Muscle layer of duodenum (tissue), 2 donors: ENCODE measurements around the gene PIGQ.

ENCODE experiments used
- H3K27ac ChIP-seq: one replicate; pipeline ENCODE4 v1.7.0; 2013; ENCODE audit warnings: mild to moderate bottlenecking, low read length
- H3K27me3 ChIP-seq: one replicate; pipeline ENCODE4 v1.7.0; 2013; ENCODE audit warnings: low read depth, mild to moderate bottlenecking, control low read depth, low read length
- H3K36me3 ChIP-seq, 2 donors: one replicate each; pipeline ENCODE4 v1.7.0; 2013; ENCODE audit warnings: low read length in 2 of 2, control low read depth in 1 of 2, mild to moderate bottlenecking in 1 of 2; ENCODE audit not compliant: insufficient read depth in 2 of 2, control insufficient read depth in 1 of 2
- H3K4me1 ChIP-seq, 2 donors: one replicate each; pipeline ENCODE4 v1.7.0; 2013; ENCODE audit warnings: low read length in 2 of 2, mild to moderate bottlenecking in 2 of 2, control low read depth in 1 of 2, moderate library complexity in 1 of 2; ENCODE audit not compliant: insufficient read depth in 2 of 2, control insufficient read depth in 1 of 2
- H3K4me3 ChIP-seq, 2 donors: one replicate each; pipeline ENCODE4 v1.7.0; 2013; ENCODE audit warnings: low read length in 2 of 2, low read depth in 1 of 2, mild to moderate bottlenecking in 1 of 2
- H3K9me3 ChIP-seq, 2 donors: one replicate each; pipeline ENCODE4 v1.7.0; 2013; ENCODE audit warnings: low read length in 2 of 2, control low read depth in 1 of 2, mild to moderate bottlenecking in 1 of 2; ENCODE audit not compliant: control insufficient read depth in 1 of 2
- donor health status: healthy.

The PIGQ gene

GRCh38 chr16:559411-560203, 10.2 kb upstream of the PIGQ start:
- no peak overlapping the region for H3K4me3 ChIP-seq
- no peak overlapping the region for H3K27ac ChIP-seq
- H3K27me3 ChIP-seq: no peaks in the 10 kb centered on the region
- H3K36me3 ChIP-seq: no peaks in the 10 kb centered on the region
- H3K9me3 ChIP-seq: no peaks in the 10 kb centered on the region
- H3K4me1 ChIP-seq: peaks cover 0 to 4% of the 10 kb centered on the region in 2 donors

- Histone ChIP-seq H3K27ac (no peak within 1 kb of the TSS), H3K4me3 (no peak within 1 kb of the TSS), H3K27me3 (no peaks in the 10 kb centered on the region)
Observed at GRCh38 chr16:560204-560700, 9.5 kb upstream of the PIGQ start, which contains the start of gene PRR35. TSS of gene PRR35 (plus strand) at chr16:560394. CDS start at chr16:563295, 2,901 bp downstream.

GRCh38 chr16:560701-561412, 8.9 kb upstream of the PIGQ start:
- H3K9me3 ChIP-seq: no peaks in the 10 kb centered on the region
- peaks cover 0 to 6% of the 10 kb centered on the region in 2 donors for H3K4me1 ChIP-seq
- no peaks in the 10 kb centered on the region for H3K36me3 ChIP-seq
- H3K27me3 ChIP-seq: no peaks in the 10 kb centered on the region
- H3K27ac ChIP-seq: no peak overlapping the region
- no peak overlapping the region for H3K4me3 ChIP-seq

More at GRCh38 chr16:560204-560700, 9.5 kb upstream of the PIGQ start, which contains the start of gene PRR35:
- no peaks in the 10 kb centered on the region for H3K9me3 ChIP-seq
- H3K36me3 ChIP-seq: no peaks in the 10 kb centered on the region
- peaks cover 0 to 4% of the 10 kb centered on the region in 2 donors for H3K4me1 ChIP-seq

GRCh38 chr16:561413-561794, 8.4 kb upstream of the PIGQ start:
- Histone ChIP-seq H3K27me3 (no peaks in the 10 kb centered on the region), H3K4me1 (peaks cover 1 to 11% of the 10 kb centered on the region in 2 donors), H3K9me3 (no peaks in the 10 kb centered on the region), H3K4me3 (no peak overlapping the region), H3K36me3 (no peaks in the 10 kb centered on the region), H3K27ac (no peak overlapping the region)

GRCh38 chr16:561957-562938, 7.5 kb upstream of the PIGQ start:
- no peaks in the 10 kb centered on the region for H3K36me3 ChIP-seq
- no peak overlapping the region for H3K27ac ChIP-seq
- H3K9me3 ChIP-seq: no peaks in the 10 kb centered on the region
- no peaks in the 10 kb centered on the region for H3K27me3 ChIP-seq
- H3K4me1 ChIP-seq: peaks cover 4 to 19% of the 10 kb centered on the region in 2 donors
- no peak overlapping the region for H3K4me3 ChIP-seq

- Histone ChIP-seq H3K4me3 (no peak overlapping the region), H3K27me3 (no peaks in the 10 kb centered on the region), H3K27ac (no peak overlapping the region), H3K4me1 (peaks cover 4 to 28% of the 10 kb centered on the region in 2 donors), H3K36me3 (no peaks in the 10 kb centered on the region), H3K9me3 (no peaks in the 10 kb centered on the region)
Observed at GRCh38 chr16:563072-563644, 6.6 kb upstream of the PIGQ start.

- Histone ChIP-seq H3K36me3 (no peaks in the 10 kb centered on the region), H3K4me1 (peaks cover 10 to 32% of the 10 kb centered on the region in 2 donors), H3K27me3 (no peaks in the 10 kb centered on the region), H3K27ac (no peak overlapping the region), H3K9me3 (no peaks in the 10 kb centered on the region), H3K4me3 (no peak overlapping the region)
Observed at GRCh38 chr16:564690-565418, 4.9 kb upstream of the PIGQ start.

GRCh38 chr16:565419-566330, 4.1 kb upstream of the PIGQ start:
- H3K4me3 ChIP-seq: no peak overlapping the region
- H3K27me3 ChIP-seq: no peaks in the 10 kb centered on the region
- H3K36me3 ChIP-seq: no peaks in the 10 kb centered on the region
- no peak overlapping the region for H3K27ac ChIP-seq
- H3K4me1 ChIP-seq: peaks cover 10 to 35% of the 10 kb centered on the region in 2 donors
- no peaks in the 10 kb centered on the region for H3K9me3 ChIP-seq

GRCh38 chr16:566475-567372, 3.0 kb upstream of the PIGQ start, which contains the start of gene NHLRC4:
TSS of gene NHLRC4 (plus strand) at chr16:567005. CDS start at chr16:568048, 1,043 bp downstream.
- H3K4me1 ChIP-seq: peaks cover 10 to 40% of the 10 kb centered on the region in 2 donors
- H3K36me3 ChIP-seq: peaks cover 0 to 1% of the 10 kb centered on the region in 2 donors
- H3K4me3 ChIP-seq: peak within 1 kb of the TSS; percentile 26 to 59
- H3K9me3 ChIP-seq: no peaks in the 10 kb centered on the region
- H3K27me3 ChIP-seq: no peaks in the 10 kb centered on the region
- H3K27ac ChIP-seq: no peak within 1 kb of the TSS
